IPS-18a (cell line): Measurements from ENCODE around the gene LYVE1.

Experiments used
- H3K27ac ChIP-seq: one replicate; pipeline ENCODE4 v1.5.1; 2013; ENCODE audit warnings: low read length
- H3K27me3 ChIP-seq: one replicate; pipeline ENCODE4 v1.6.1; 2013; ENCODE audit warnings: mild to moderate bottlenecking, low read length; ENCODE audit not compliant: control insufficient read depth, insufficient read depth
- H3K36me3 ChIP-seq: one replicate; pipeline ENCODE4 v1.6.1; 2013; ENCODE audit warnings: low read depth, low read length; ENCODE audit not compliant: control insufficient read depth
- H3K4me1 ChIP-seq: one replicate; pipeline ENCODE4 v1.6.1; 2013; ENCODE audit warnings: low read depth, low read length; ENCODE audit not compliant: control insufficient read depth
- H3K4me3 ChIP-seq: one replicate; pipeline ENCODE4 v1.5.1; 2013; ENCODE audit warnings: low read length
- H3K9ac ChIP-seq: one replicate; pipeline ENCODE4 v1.6.1; 2013; ENCODE audit warnings: mild to moderate bottlenecking, low read length, moderate library complexity
- H3K9me3 ChIP-seq: one replicate; pipeline ENCODE4 v1.6.1; 2013; ENCODE audit warnings: low read depth, low read length; ENCODE audit not compliant: control insufficient read depth

Gene LYVE1

DNA sequence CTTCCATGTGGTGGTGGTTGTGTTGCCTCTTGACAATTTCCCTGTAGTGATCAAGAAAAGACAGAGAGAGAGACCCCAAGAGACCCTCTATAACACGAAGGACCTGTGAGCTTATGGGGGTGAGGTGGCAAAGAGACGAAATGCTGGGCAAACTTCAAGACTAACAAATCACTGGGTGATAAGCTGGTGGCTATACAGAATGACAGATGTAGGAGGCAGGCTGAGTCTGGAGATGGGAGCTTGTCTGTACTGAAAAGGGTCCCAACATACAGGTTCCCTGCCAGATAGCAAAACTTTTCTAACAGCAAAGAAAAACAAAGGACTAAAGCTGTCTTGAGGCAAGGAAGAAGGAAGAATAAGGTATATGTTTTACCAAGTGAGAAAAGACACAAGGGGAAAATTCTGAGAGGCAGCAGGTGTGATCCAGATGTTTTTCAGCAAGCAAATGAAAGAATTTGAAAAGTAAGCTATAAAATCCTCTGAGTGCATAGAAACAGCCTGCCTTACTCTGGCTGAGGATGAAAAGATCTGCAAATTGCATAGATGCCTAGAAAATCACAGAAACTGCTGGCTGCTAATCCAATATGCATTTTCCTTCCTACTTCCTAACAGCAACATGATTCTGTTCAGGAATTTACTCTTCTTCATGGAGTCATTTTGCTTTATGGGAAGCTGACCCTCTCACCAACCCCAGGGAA lies 21.9 kb upstream of the LYVE1 start:
- Histone ChIP-seq H3K4me1 (no peaks in the 10 kb centered on the region), H3K4me3 (no peak overlapping the region), H3K9me3 (no peaks in the 10 kb centered on the region), H3K27me3 (no peaks in the 10 kb centered on the region), H3K27ac (no peak overlapping the region), H3K36me3 (no peaks in the 10 kb centered on the region), H3K9ac (no peak overlapping the region)

DNA sequence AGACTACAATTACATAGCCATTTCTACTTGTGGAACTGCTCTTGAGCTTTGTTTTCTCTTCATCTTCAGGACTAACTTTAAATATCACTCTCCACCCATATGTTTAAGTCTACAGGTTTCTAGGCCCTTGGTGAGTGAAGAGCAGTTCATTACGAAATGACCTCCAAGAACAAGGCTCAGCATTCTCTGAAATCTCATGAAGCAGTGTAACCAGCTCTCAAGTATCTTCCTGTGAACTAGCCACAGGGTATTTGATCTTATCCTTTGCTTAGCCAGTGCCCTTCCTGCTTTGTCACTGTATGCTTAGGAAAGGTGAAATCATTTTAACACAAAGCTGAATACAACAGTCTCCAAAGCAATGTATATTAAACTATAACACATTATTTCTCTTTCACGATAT lies 20.4 kb upstream of the LYVE1 start:
- Histone ChIP-seq H3K9me3 (no peaks in the 10 kb centered on the region), H3K9ac (no peak overlapping the region), H3K27ac (no peak overlapping the region), H3K4me3 (no peak overlapping the region), H3K27me3 (no peaks in the 10 kb centered on the region), H3K36me3 (no peaks in the 10 kb centered on the region), H3K4me1 (no peaks in the 10 kb centered on the region)

DNA sequence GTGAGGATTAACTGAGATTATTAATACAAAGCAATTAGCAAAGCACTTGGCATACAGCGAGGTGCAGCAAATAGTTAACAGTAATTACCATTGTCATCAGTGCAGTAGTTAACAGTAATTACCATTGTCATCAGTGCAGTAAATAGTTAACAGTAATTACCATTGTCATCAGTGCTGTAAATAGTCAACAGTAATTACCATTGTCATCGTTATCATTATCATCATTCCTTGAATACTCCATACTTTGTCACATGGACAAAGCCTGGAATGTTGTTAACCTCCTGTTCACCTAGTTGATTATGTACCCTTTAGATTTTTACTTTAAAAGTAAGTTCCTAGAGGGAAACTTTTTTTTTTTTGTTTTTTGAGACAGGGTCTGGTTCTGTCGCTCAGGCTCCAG lies 19.5 kb upstream of the LYVE1 start:
- no peaks in the 10 kb centered on the region for H3K27me3 ChIP-seq

DNA sequence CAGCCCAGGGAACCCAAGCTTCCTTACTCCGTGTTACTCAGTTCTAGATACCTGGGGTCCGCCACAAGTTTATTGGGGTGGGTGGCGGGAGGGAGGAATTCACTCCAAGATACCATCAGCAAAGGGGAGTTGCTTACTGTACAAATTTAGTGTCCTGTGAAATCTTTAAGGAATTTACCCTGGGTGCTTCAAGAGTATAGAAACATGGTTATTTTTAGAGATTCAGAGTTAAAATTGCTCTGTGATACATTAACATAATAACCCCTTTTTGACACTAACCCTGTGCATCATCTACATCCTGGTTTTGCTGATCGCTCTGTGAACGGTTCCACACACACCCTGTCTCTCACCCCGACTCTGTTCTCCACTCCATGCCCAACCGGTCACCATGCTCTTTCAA lies 18.9 kb upstream of the LYVE1 start:
- H3K9me3 ChIP-seq = no peaks in the 10 kb centered on the region
- H3K36me3 ChIP-seq = no peaks in the 10 kb centered on the region
- no peak overlapping the region for H3K27ac ChIP-seq
- H3K4me1 ChIP-seq = no peaks in the 10 kb centered on the region
- H3K4me3 ChIP-seq = no peak overlapping the region
- H3K9ac ChIP-seq = no peak overlapping the region
- no peaks in the 10 kb centered on the region for H3K27me3 ChIP-seq

More for the DNA sequence above, 19.5 kb upstream of the LYVE1 start:
- Histone ChIP-seq H3K9me3 (no peaks in the 10 kb centered on the region), H3K36me3 (no peaks in the 10 kb centered on the region), H3K4me1 (no peaks in the 10 kb centered on the region), H3K4me3 (no peak overlapping the region), H3K9ac (no peak overlapping the region), H3K27ac (no peak overlapping the region)

DNA sequence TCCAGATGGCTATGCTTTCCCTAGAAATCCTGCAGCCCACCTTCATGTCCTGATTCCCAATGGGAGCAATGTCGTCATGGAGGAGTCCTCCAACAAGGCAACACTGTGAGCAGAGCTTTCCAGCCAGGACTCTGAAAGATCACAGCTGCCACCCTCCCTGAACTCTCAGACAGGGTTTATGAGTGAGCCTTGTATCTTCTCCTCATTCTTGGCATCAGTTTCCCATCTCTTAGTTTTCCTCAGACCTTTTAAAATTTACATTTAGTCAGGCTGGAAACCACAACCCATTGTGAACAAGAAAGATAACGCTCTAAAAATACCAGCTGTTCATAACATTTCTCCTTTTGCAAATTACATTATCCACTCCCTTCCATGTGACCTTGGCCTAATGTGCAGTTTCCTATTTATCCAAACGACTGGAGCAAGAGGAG lies 15.6 kb upstream of the LYVE1 start:
- H3K27ac ChIP-seq = no peak overlapping the region
- no peaks in the 10 kb centered on the region for H3K4me1 ChIP-seq
- no peaks in the 10 kb centered on the region for H3K27me3 ChIP-seq
- no peak overlapping the region for H3K4me3 ChIP-seq
- no peaks in the 10 kb centered on the region for H3K9me3 ChIP-seq
- no peak overlapping the region for H3K9ac ChIP-seq
- no peaks in the 10 kb centered on the region for H3K36me3 ChIP-seq

DNA sequence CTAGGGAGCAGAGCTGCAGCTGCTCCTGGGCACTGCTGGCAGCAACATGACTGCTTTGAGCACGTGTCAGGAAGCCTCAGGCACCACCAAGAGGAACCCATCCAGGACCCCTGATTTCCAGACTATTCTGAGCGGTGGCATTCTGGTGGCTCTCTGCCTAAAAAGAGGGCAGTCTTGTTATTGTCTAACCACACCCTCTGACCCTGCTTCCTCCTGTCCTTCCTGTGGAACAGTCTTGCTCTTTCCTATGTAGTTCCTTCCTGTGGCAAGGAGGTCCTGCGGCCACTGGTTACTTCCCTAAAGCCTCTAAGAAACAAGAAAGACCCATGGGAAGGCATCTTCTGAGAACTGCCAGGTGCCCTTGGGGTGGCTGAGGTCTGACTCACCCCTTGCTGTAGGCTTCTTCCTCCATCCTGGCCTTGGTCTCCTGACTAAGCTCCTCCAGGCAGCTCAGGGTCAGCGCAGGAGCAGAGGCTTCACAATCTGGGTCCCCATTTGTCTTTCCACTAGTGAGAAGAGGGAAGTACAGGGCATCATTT lies 13.1 kb upstream of the LYVE1 start:
- no peak overlapping the region for H3K4me3 ChIP-seq
- no peak overlapping the region for H3K9ac ChIP-seq
- H3K4me1 ChIP-seq = no peaks in the 10 kb centered on the region
- no peaks in the 10 kb centered on the region for H3K9me3 ChIP-seq
- H3K27ac ChIP-seq = no peak overlapping the region
- H3K36me3 ChIP-seq = no peaks in the 10 kb centered on the region
- H3K27me3 ChIP-seq = no peaks in the 10 kb centered on the region

DNA sequence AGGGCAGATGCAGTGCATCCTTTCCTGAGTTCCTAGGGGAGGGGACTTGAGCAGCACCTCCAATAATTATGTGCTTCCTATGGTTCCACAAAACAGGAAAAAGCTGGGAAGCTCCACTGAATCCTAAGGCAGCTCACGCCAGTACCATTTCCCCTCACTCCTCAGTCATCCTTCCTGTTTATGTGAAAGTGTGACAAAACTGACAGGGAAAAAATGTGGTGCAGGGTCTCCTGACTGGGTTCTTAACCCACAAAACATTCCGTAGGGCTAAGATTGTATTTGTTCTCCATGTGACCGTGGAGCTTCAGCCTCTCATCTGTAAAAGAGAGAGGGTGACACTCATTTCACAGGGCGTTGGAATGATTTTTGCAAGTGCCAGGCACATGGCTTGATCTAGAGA lies 12.2 kb upstream of the LYVE1 start:
- no peak overlapping the region for H3K4me3 ChIP-seq
- H3K9ac ChIP-seq = no peak overlapping the region
- no peaks in the 10 kb centered on the region for H3K36me3 ChIP-seq
- H3K27me3 ChIP-seq = no peaks in the 10 kb centered on the region
- no peaks in the 10 kb centered on the region for H3K4me1 ChIP-seq
- H3K9me3 ChIP-seq = no peaks in the 10 kb centered on the region
- H3K27ac ChIP-seq = no peak overlapping the region

DNA sequence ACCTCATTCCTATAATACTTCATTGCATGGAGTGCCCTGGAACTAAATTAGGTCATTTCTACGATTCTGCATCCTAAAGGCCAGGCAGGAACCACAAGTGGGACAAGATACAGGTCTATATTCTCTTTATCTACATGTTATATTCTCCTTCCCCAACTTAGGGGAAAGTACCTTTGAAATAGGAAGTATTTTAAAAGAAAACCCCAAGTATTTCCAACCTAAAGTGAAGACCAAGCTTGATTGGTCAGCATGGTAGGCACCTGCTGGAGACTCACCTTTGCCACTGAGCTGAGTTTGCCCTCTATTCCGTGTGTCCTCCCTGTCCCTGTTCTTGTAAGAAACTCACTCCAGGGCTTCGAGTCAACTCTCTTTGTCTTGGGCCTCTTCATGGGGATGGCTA lies 11.2 kb upstream of the LYVE1 start:
- H3K4me1 ChIP-seq = no peaks in the 10 kb centered on the region
- H3K9me3 ChIP-seq = no peaks in the 10 kb centered on the region
- no peak overlapping the region for H3K4me3 ChIP-seq
- H3K9ac ChIP-seq = no peak overlapping the region
- H3K36me3 ChIP-seq = no peaks in the 10 kb centered on the region
- H3K27ac ChIP-seq = no peak overlapping the region
- H3K27me3 ChIP-seq = no peaks in the 10 kb centered on the region

DNA sequence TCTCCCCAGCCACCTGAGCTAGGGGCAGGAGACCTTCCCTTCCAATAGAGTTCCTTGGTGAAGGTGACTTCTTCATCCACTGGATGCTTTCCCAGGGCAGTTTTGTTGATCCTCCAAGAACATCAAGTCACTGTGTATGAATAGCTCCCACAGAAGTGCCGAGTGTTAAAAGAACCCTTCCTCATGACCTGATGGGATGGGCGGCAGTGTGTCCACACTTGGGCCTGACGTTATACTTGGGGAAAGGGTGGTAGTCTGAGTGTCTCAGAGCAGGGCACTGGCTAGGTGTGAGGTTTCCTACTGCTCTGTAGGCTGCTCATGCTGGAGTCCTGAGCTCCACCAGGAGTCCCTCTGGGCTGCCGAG lies 7.6 kb upstream of the LYVE1 start:
- Histone ChIP-seq H3K36me3 (no peaks in the 10 kb centered on the region), H3K4me3 (no peak overlapping the region), H3K27me3 (no peaks in the 10 kb centered on the region), H3K9me3 (no peaks in the 10 kb centered on the region), H3K27ac (no peak overlapping the region), H3K9ac (no peak overlapping the region), H3K4me1 (no peaks in the 10 kb centered on the region)

DNA sequence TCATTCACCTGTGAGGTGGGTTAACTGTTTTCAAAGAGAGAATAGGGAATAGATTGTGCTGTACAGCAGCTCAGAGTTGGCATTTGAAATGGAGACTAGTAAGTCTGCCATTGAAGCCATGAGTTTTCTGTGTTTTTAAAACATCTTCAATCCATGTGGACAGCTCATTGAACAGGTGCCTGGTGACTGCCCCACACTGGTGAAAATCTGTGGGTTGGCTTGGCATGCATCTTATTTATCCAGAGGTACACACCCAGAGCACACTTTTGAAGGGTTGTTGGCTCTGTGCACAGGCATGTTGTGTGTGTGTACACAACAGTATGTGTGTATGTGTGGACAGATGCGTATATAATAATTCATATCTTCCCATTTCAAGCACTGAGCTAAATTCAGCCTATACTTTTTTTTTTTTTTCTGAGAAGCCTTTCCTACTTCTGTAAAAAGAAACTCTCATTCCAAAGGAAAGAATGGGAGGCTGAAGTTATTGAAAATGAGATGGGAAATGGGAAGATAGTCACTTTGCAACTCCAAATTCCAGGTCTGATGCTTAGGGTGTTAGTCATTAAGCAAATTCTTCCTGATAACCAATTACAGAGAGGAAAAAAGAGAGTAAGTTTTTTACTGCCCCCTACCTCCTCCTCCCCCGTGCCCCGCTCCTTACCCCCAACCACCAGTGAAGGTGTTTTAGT lies 7.0 kb upstream of the LYVE1 start:
- H3K4me1 ChIP-seq = no peaks in the 10 kb centered on the region
- no peak overlapping the region for H3K9ac ChIP-seq
- H3K27ac ChIP-seq = no peak overlapping the region

DNA sequence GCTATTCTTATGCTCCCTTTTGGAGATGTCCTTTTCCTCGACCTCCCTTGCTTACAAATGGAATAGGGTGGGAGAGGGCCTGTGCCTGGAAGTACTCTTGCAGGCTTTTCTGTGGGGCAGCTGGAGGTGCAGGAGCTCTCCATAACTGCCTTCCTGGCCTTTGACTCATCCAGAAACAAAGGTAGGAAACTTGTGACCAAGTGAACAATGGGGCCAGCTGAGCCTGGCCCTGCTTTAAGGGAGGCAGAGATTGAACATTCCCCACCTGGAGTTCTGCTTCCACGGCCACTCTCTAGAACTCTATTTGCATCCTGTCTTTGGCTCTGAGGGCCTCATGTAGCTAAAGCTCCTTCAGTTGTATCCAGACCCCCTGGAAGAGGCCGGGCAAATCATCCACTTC lies 5.1 kb upstream of the LYVE1 start:
- Histone ChIP-seq H3K27ac (no peak overlapping the region), H3K4me3 (no peak overlapping the region), H3K9me3 (no peaks in the 10 kb centered on the region), H3K36me3 (no peaks in the 10 kb centered on the region), H3K4me1 (peaks cover 14% of the 10 kb centered on the region), H3K9ac (no peak overlapping the region), H3K27me3 (no peaks in the 10 kb centered on the region)

More for the DNA sequence above, 7.0 kb upstream of the LYVE1 start:
- H3K27me3 ChIP-seq = no peaks in the 10 kb centered on the region
- H3K4me3 ChIP-seq = no peak overlapping the region
- H3K9me3 ChIP-seq = no peaks in the 10 kb centered on the region
- no peaks in the 10 kb centered on the region for H3K36me3 ChIP-seq

DNA sequence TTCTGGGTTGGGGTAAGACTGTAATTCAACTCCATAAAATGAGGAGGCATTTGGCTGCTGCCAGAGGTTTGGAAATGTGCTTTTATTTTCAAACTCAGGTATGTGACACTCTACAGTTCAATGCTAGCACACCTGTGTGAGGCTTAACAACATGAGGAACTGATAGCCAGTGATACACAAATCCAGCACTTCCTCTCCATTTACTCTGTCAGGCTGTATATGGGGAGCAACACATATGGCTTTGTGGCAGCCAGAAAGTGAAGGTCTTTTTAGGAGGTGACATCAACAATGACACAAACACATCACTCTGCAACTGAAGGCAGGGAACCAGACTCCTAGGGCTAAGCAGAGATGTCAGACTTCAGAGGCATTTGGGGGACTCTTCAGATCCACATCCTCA lies 4.6 kb upstream of the LYVE1 start:
- Histone ChIP-seq H3K4me3 (no peak overlapping the region), H3K9me3 (no peaks in the 10 kb centered on the region), H3K9ac (no peak overlapping the region), H3K27ac (no peak overlapping the region), H3K36me3 (no peaks in the 10 kb centered on the region), H3K27me3 (no peaks in the 10 kb centered on the region), H3K4me1 (peaks cover 16% of the 10 kb centered on the region)
